ENCODE measurements around the gene DNMT3A.

The DNMT3A gene

DNA sequence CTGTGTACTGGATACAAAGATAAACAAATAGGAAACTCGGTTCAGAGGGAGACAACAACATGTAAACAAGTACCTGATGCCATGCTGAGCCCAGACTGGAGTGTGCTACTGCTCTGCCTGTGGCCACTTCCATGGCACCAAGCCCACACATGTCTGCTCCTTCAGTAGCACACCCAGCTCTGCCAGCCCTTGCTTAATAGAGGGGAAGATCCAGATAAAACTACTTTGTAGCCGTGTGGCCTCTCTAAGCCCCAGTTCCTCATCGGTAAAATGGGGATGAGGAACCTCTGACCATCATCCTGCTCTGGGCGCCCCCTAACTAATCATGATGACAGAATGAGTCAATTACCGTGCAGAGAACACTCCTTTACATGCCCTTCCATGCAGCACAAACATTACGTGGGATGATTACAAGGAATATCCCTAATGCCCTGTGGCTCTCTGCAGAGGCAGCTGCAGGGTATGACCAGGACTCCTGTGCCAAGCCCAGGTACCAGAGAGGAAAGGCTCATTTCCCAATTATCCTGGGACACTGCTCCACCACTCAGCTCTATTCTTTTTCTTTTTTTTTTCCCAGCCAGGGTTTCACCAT, 34.9 kb downstream of the DNMT3A start:
- H3K4me1 ChIP-seq (ENCODE audit: control insufficient read depth, insufficient read depth, low read length), result peaks cover 10% of the 10 kb centered on the region
- no CpG with 5 or more reads among the region's 6 CpGs for WGBS (ENCODE audit: insufficient coverage, insufficient read length)
- no peak overlapping the region for H3K27ac ChIP-seq (ENCODE audit: low read length)

DNA sequence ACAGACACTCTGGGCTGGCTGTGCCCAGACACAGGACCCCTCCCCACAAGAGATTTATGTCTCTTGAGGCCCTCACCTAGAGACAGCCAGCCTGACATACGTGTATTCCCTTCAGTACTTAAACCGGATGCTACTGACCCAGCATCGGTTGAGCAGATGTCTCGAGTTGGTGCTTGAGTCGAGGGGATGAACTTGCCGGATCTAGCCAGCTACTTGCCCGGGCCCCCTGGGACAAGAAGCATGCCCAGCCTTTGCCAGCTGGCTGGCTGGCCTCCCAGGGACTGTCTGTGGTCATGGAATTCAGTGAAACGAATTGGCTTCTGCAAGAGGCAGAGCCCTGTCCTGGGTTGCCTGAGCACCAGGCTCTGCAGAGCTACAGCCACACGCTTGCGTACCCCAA, 36.0 kb downstream of the DNMT3A start:
- DNase-seq (ENCODE audit: low read depth, low spot score), result no peak
- Histone ChIP-seq H3K4me1 (ENCODE audit: control insufficient read depth, insufficient read depth, low read length) (peaks cover 3% of the 10 kb centered on the region), H3K27me3 (ENCODE audit: control insufficient read depth, insufficient read depth, low read length) (no peaks in the 10 kb centered on the region), H3K9me3 (ENCODE audit: control insufficient read depth, insufficient read depth, low read length) (no peaks in the 10 kb centered on the region), H3K4me3 (ENCODE audit: low read length) (no peak overlapping the region), H3K27ac (ENCODE audit: low read length) (no peak overlapping the region), H3K36me3 (ENCODE audit: control insufficient read depth, insufficient read depth, low read length) (no peaks in the 10 kb centered on the region)
- no CpG with 5 or more reads among the region's 10 CpGs for whole genome bisulfite sequencing (ENCODE audit: insufficient coverage, insufficient read length)

More for the DNA sequence above, 34.9 kb downstream of the DNMT3A start:
- Histone ChIP-seq H3K9me3 (ENCODE audit: control insufficient read depth, insufficient read depth, low read length) (no peaks in the 10 kb centered on the region), H3K27me3 (ENCODE audit: control insufficient read depth, insufficient read depth, low read length) (no peaks in the 10 kb centered on the region), H3K36me3 (ENCODE audit: control insufficient read depth, insufficient read depth, low read length) (no peaks in the 10 kb centered on the region), H3K4me3 (ENCODE audit: low read length) (no peak overlapping the region)
- no peak for DNase-seq (ENCODE audit: low read depth, low spot score)

GRCh38 chr2:25304826-25305596, 36.7 kb downstream of the DNMT3A start:
- Histone ChIP-seq H3K9me3 (ENCODE audit: control insufficient read depth, insufficient read depth, low read length) (no peaks in the 10 kb centered on the region), H3K4me3 (ENCODE audit: low read length) (no peak overlapping the region), H3K27me3 (ENCODE audit: control insufficient read depth, insufficient read depth, low read length) (no peaks in the 10 kb centered on the region), H3K27ac (ENCODE audit: low read length) (no peak overlapping the region), H3K36me3 (ENCODE audit: control insufficient read depth, insufficient read depth, low read length) (no peaks in the 10 kb centered on the region), H3K4me1 (ENCODE audit: control insufficient read depth, insufficient read depth, low read length) (no peaks in the 10 kb centered on the region)
- no CpG with 5 or more reads among the region's 16 CpGs for WGBS (ENCODE audit: insufficient coverage, insufficient read length)
- no peak for DNase-seq (ENCODE audit: low read depth, low spot score)

- Histone ChIP-seq H3K36me3 (ENCODE audit: control insufficient read depth, insufficient read depth, low read length) (no peaks in the 10 kb centered on the region), H3K9me3 (ENCODE audit: control insufficient read depth, insufficient read depth, low read length) (no peaks in the 10 kb centered on the region), H3K4me1 (ENCODE audit: control insufficient read depth, insufficient read depth, low read length) (no peaks in the 10 kb centered on the region), H3K27me3 (ENCODE audit: control insufficient read depth, insufficient read depth, low read length) (no peaks in the 10 kb centered on the region), H3K27ac (ENCODE audit: low read length) (no peak overlapping the region), H3K4me3 (ENCODE audit: low read length) (no peak overlapping the region)
- no CpG with 5 or more reads among the region's 15 CpGs for WGBS (ENCODE audit: insufficient coverage, insufficient read length)
- DNase-seq (ENCODE audit: low read depth, low spot score), result no peak
These were observed 37.4 kb downstream of the DNMT3A start for GRCh38 chr2:25304321-25304720.

GRCh38 chr2:25303633-25304236, 38.0 kb downstream of the DNMT3A start:
- H3K27me3 ChIP-seq (ENCODE audit: control insufficient read depth, insufficient read depth, low read length), result no peaks in the 10 kb centered on the region
- WGBS (ENCODE audit: insufficient coverage, insufficient read length), result no CpG with 5 or more reads among the region's 21 CpGs
- H3K4me1 ChIP-seq (ENCODE audit: control insufficient read depth, insufficient read depth, low read length), result no peaks in the 10 kb centered on the region
- no peaks in the 10 kb centered on the region for H3K9me3 ChIP-seq (ENCODE audit: control insufficient read depth, insufficient read depth, low read length)
- H3K27ac ChIP-seq (ENCODE audit: low read length), result no peak overlapping the region
- no peaks in the 10 kb centered on the region for H3K36me3 ChIP-seq (ENCODE audit: control insufficient read depth, insufficient read depth, low read length)
- no peak for DNase-seq (ENCODE audit: low read depth, low spot score)
- no peak overlapping the region for H3K4me3 ChIP-seq (ENCODE audit: low read length)

DNA sequence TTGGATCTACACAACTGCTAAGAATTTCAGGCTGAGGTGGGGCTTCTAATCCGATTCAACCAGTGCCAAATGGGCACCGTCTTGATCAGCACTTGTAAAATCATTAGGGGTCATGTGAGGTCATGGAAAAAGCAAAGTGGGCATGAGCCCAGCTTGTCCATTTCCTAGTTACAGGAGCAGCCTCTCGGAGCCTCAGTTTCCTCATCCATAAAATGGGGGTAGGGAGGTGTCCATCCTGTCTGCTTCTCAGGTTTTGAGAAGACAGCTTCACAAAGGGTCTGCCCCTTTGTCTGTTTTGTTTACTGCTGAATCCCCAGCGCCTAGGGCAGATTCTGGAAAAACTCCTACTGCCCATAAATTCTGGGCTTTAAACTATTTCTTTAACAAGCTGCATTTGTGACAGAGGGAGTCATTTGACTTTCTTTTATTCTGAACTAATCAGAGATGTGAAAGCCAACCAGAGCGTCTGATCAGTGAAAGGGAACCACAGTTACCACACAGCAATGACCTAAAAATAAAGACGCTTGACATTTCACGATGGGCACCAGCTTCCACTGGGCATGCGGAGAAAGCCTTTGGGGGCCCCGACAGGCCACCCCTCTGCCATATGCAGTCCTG, 38.9 kb downstream of the DNMT3A start:
- WGBS (ENCODE audit: insufficient coverage, insufficient read length), result no CpG with 5 or more reads among the region's 9 CpGs
- no peak overlapping the region for H3K27ac ChIP-seq (ENCODE audit: low read length)
- H3K4me1 ChIP-seq (ENCODE audit: control insufficient read depth, insufficient read depth, low read length), result no peaks in the 10 kb centered on the region
- no peak for DNase-seq (ENCODE audit: low read depth, low spot score)
- no peaks in the 10 kb centered on the region for H3K9me3 ChIP-seq (ENCODE audit: control insufficient read depth, insufficient read depth, low read length)
- no peaks in the 10 kb centered on the region for H3K36me3 ChIP-seq (ENCODE audit: control insufficient read depth, insufficient read depth, low read length)
- no peaks in the 10 kb centered on the region for H3K27me3 ChIP-seq (ENCODE audit: control insufficient read depth, insufficient read depth, low read length)
- H3K4me3 ChIP-seq (ENCODE audit: low read length), result no peak overlapping the region

- H3K9me3 ChIP-seq (ENCODE audit: control insufficient read depth, insufficient read depth, low read length), result no peaks in the 10 kb centered on the region
- no peaks in the 10 kb centered on the region for H3K27me3 ChIP-seq (ENCODE audit: control insufficient read depth, insufficient read depth, low read length)
- H3K27ac ChIP-seq (ENCODE audit: low read length), result no peak overlapping the region
- H3K4me3 ChIP-seq (ENCODE audit: low read length), result no peak overlapping the region
- no CpG with 5 or more reads among the region's 8 CpGs for WGBS (ENCODE audit: insufficient coverage, insufficient read length)
- no peaks in the 10 kb centered on the region for H3K36me3 ChIP-seq (ENCODE audit: control insufficient read depth, insufficient read depth, low read length)
- no peak for DNase-seq (ENCODE audit: low read depth, low spot score)
- H3K4me1 ChIP-seq (ENCODE audit: control insufficient read depth, insufficient read depth, low read length), result no peaks in the 10 kb centered on the region
These were observed 40.0 kb downstream of the DNMT3A start for GRCh38 chr2:25301453-25302352.

DNA sequence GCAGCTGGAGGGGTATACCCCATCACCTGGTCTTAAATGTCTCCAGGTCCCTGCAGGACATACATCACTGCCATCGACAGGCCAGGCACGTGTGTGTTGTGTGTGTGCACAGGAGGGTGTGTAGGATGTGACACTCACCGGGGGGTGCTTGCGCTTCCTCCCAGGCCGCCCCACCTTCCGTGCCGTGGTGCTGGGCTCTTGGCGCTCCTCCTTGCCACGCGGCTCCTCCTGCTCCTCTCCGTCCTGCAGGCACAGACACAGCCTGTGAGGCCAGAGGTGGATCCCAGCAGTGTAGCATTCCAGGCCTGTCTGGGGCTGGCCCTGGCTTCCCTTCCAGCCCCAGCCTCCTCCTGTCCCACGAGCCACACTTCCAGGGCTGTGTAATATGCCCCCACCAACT, 41.7 kb downstream of the DNMT3A start:
- Histone ChIP-seq H3K27ac (ENCODE audit: low read length) (no peak overlapping the region), H3K4me1 (ENCODE audit: control insufficient read depth, insufficient read depth, low read length) (no peaks in the 10 kb centered on the region; the same call in 1 of the 2 replicates), H3K9me3 (ENCODE audit: control insufficient read depth, insufficient read depth, low read length) (no peaks in the 10 kb centered on the region), H3K4me3 (ENCODE audit: low read length) (no peak overlapping the region), H3K27me3 (ENCODE audit: control insufficient read depth, insufficient read depth, low read length) (no peaks in the 10 kb centered on the region), H3K36me3 (ENCODE audit: control insufficient read depth, insufficient read depth, low read length) (no peaks in the 10 kb centered on the region)
- DNase-seq (ENCODE audit: low read depth, low spot score), result no peak
- no CpG with 5 or more reads among the region's 12 CpGs for WGBS (ENCODE audit: insufficient coverage, insufficient read length)

- peaks cover 1% of the 10 kb centered on the region for H3K4me1 ChIP-seq (ENCODE audit: control insufficient read depth, insufficient read depth, low read length)
These were observed 42.8 kb downstream of the DNMT3A start for GRCh38 chr2:25298776-25299431.

More at GRCh38 chr2:25298776-25299431, 42.8 kb downstream of the DNMT3A start:
- H3K9me3 ChIP-seq (ENCODE audit: control insufficient read depth, insufficient read depth, low read length), result no peaks in the 10 kb centered on the region
- H3K27ac ChIP-seq (ENCODE audit: low read length), result no peak overlapping the region
- no peaks in the 10 kb centered on the region for H3K27me3 ChIP-seq (ENCODE audit: control insufficient read depth, insufficient read depth, low read length)
- DNase-seq (ENCODE audit: low read depth, low spot score), result no peak
- no peak overlapping the region for H3K4me3 ChIP-seq (ENCODE audit: low read length)
- H3K36me3 ChIP-seq (ENCODE audit: control insufficient read depth, insufficient read depth, low read length), result no peaks in the 10 kb centered on the region
- WGBS (ENCODE audit: insufficient coverage, insufficient read length), result no CpG with 5 or more reads among the region's 7 CpGs
